Muscle layer of colon (tissue), 2 donors: ENCODE measurements around the gene AOPEP.
A peak's percentile ranks its signal among the peaks of the same experiment; 100 is the strongest.
"Not testable (repeated sequence)": the region's sequence is repeated elsewhere in the genome, so short reads cannot be mapped to it uniquely, and the experiment has no call there.

Source experiments
- H3K27ac ChIP-seq: one replicate; pipeline ENCODE4 v1.7.0; 2013; ENCODE audit warnings: low read depth, mild to moderate bottlenecking, low read length, moderate library complexity
- H3K27me3 ChIP-seq, 2 donors: one replicate each; pipeline ENCODE4 v1.7.0; 2013; ENCODE audit warnings: low read length in 2 of 2, mild to moderate bottlenecking in 2 of 2; ENCODE audit not compliant: insufficient read depth in 2 of 2, control insufficient read depth in 1 of 2
- H3K36me3 ChIP-seq: one replicate; pipeline ENCODE4 v1.7.0; 2013; ENCODE audit warnings: mild to moderate bottlenecking, low read length; ENCODE audit not compliant: insufficient read depth
- H3K4me1 ChIP-seq: one replicate; pipeline ENCODE4 v1.7.0; 2013; ENCODE audit warnings: mild to moderate bottlenecking, low read length; ENCODE audit not compliant: insufficient read depth
- H3K4me3 ChIP-seq, 2 donors: one replicate each; pipeline ENCODE4 v1.7.0; 2013; ENCODE audit warnings: low read length in 2 of 2, low read depth in 1 of 2, mild to moderate bottlenecking in 1 of 2, moderate library complexity in 1 of 2
- H3K9ac ChIP-seq: one replicate; pipeline ENCODE4 v1.7.0; 2013; ENCODE audit warnings: low read length
- H3K9me3 ChIP-seq: one replicate; pipeline ENCODE4 v1.7.0; 2013; ENCODE audit warnings: mild to moderate bottlenecking, low read length
- donor health status: abdominal sarcoma.
- donor health status: Adenocarcinoma of cecum.

Gene AOPEP

DNA sequence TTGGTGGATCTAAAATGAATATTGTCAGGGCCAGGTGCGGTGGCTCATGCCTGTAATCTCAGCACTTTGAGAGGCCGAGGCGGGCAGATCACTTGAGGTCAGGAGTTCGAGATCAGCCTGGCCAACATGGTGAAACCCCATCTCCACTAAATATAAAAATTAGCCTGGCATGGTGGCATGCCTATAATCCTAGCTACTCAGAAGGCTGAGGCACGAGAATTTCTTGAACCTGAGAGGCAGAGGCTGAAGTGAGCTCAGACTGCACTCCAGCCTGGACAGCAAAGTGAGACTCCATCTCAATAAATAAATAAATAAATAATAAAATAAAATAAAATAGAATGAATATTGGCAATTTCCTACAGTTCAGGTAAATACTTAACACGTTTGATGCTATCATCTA is 213.8 kb downstream of the AOPEP start:
- not testable (repeated sequence) for H3K27me3 ChIP-seq, H3K9me3 ChIP-seq, H3K36me3 ChIP-seq, H3K9ac ChIP-seq, H3K27ac ChIP-seq, H3K4me3 ChIP-seq
- H3K4me1 ChIP-seq: peaks cover 13% of the 10 kb centered on the region

DNA sequence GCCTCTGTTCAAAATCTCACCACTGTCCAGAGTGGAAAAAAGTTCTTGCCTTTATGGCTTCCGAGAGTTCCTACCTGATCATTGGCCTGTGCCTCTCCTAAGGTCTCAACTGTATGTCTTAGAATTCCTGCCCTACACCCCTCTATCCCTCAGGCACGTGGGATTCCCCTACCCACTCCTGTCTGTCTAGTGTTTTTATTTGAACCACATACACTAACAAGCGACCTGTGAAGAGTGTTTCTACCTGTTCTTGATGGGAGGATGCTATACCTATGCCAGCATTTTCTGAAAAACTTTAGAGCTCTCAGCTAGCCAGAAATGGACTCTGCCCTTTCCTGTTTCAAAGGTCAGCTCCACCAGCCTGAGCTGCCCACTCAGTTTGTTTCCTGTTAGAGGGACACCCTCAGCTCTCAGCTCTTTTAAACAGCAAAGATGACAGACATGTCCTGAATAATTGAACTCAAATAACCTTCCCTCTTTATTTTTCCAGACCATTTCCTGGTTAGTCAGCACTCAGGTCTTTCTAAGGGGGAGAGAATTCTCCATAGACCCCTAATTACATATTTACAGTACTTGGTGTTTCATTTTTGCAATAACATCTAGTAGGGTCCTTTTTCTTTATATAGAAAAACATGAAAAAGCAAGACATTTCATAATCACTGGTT is 214.8 kb downstream of the AOPEP start:
- Histone ChIP-seq H3K9me3 (no peaks in the 10 kb centered on the region), H3K27me3 (no peaks in the 10 kb centered on the region), H3K36me3 (no peaks in the 10 kb centered on the region), H3K9ac (no peak overlapping the region), H3K27ac (no peak overlapping the region), H3K4me1 (peaks cover 15% of the 10 kb centered on the region), H3K4me3 (no peak overlapping the region)

DNA sequence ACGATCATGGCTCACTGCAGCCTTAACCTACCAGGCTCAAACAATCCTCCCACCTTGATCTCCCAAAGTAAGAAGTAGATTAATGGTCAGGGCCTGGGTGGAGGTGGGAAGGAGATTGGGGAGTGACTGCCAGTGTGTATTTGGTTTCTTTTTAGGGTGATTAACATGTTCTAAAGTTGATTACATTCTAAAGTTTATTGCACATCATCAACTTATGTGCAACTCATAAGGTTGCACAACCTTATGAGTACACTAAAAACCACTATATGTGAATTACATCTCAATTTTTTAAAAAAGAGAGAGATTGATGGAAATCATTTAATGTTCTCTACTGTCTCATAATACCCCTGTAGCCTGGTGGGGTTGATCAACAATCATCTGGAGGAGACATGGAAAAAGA is 218.1 kb downstream of the AOPEP start:
- Histone ChIP-seq H3K36me3 (no peaks in the 10 kb centered on the region), H3K9ac (no peak overlapping the region), H3K4me1 (peaks cover 7% of the 10 kb centered on the region), H3K27ac (no peak overlapping the region), H3K9me3 (no peaks in the 10 kb centered on the region), H3K4me3 (no peak overlapping the region), H3K27me3 (no peaks in the 10 kb centered on the region)

DNA sequence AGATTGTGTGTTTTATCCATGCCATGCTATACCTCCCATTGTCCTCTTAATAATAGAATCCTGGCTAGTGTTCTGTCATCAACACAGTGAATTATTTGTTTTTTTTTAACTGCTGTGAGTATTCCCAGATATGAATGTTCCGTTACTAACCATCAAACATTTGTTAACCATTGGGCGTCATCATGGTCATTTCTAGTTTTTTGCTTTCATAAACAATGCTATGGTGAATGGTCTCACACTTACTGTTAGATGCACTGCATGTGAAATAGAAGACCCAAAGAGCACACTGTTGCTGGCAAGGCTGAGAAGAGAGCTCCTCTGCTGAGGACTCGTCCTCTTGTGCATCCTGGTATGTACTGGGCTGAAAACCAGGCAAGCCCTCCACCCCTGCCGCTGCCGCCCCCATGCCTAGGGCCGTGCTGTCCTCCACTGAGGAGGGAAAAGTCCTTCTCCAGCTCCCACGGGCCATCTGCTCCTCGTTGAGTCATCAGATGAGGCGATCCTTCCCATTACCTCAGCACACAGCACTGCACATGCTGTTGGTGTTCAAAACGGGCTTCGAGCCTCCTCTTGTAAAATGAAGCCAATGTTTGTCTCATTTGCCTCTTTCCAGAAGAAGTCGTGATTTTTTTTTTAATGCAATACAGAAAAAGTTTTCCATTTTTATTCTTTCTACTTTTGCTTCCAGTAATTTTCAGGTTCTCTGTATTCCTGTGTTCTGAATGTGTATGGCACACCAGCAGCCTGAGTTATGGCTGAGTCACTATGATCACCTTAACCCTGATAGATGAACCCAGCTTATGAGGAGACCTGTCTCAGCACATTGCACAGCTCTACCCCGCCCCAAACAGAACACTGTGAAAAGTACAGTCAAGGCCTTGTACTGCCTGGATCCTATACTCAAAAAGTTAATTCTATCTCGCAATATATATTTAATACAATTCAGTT is 219.0 kb downstream of the AOPEP start:
- H3K9ac ChIP-seq: no peak overlapping the region
- no peaks in the 10 kb centered on the region for H3K36me3 ChIP-seq
- H3K4me1 ChIP-seq: peaks cover 7% of the 10 kb centered on the region
- H3K4me3 ChIP-seq: no peak overlapping the region
- no peaks in the 10 kb centered on the region for H3K9me3 ChIP-seq
- H3K27me3 ChIP-seq: no peaks in the 10 kb centered on the region
- H3K27ac ChIP-seq: no peak overlapping the region

DNA sequence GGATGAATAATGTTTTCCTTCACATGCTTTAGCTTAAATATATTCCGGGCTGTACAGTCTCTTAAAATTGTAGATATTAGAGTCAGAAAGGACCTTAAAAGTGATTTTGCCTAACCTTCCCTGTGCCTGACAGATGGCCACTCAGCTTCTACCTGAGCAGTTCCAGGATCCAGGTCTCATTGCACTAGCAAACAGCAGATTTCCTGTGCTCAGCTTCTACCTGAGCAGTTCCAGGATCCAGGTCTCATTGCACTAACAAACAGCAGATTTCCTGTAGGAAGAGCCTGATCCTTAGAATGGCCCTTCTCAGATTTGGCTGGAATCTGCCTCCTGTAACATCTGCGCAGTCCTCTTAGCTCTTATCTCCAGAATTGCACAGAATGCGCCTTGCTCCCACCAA is 219.8 kb downstream of the AOPEP start:
- Histone ChIP-seq H3K9ac (no peak overlapping the region), H3K27me3 (no peaks in the 10 kb centered on the region), H3K4me3 (no peak overlapping the region), H3K36me3 (no peaks in the 10 kb centered on the region), H3K9me3 (no peaks in the 10 kb centered on the region), H3K27ac (no peak overlapping the region), H3K4me1 (peaks cover 13% of the 10 kb centered on the region)

DNA sequence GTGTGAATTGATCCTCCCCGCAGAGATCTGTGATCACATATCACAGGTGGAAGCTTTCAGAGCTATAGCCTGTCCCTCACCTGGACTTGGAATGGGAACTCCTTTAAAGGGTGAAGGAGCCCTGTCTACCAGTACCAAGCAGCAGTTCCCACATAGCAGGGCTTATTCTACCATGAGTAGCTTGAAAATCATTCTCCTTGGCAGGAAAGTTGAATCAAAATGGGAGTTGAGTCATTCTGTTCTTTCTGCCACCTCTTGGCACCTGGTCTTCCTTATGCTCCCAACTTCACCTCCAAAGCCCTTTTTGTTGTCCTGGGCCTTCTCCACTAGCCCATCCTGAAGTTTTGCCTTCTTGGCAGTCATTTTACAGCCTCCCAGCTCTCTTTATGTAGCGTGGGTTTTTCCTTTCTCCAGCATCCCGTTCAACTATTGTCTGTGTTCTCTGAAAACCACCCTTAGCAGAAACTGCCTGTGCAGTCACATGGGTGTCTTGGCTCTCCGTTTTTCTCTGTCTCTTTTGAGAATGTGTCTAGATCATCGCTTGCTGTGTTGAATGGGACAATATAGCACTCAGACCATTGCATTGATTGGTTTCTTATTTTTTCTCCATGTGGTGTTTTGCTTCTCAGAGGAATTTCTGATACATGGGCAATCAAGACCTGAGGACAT is 222.2 kb downstream of the AOPEP start:
- no peaks in the 10 kb centered on the region for H3K27me3 ChIP-seq
- no peaks in the 10 kb centered on the region for H3K36me3 ChIP-seq
- H3K4me1 ChIP-seq: peaks cover 26% of the 10 kb centered on the region
- no peak overlapping the region for H3K9ac ChIP-seq
- no peak overlapping the region for H3K27ac ChIP-seq
- H3K9me3 ChIP-seq: no peaks in the 10 kb centered on the region
- no peak overlapping the region for H3K4me3 ChIP-seq

DNA sequence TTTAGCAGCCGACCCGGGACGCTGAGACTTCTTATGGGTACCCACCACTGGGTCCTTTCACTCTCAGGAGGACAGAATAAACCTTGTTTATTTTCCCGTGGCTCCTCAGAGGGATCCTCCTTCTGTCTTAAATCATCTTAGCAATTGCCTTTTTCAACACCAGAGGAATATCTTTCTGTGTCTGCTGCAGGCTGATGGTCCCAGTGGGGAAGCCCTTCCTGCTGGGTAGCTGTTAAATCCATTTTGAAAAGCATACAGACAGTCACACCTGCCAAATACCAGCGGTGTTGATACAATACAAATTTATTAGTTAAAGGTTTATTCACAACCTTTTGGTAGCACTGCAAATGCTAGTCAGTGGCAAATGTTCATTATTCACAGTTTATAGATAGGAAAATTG is 222.9 kb downstream of the AOPEP start:
- Histone ChIP-seq H3K4me3 (no peak overlapping the region), H3K9me3 (no peaks in the 10 kb centered on the region), H3K36me3 (no peaks in the 10 kb centered on the region), H3K4me1 (peaks cover 26% of the 10 kb centered on the region), H3K9ac (no peak overlapping the region), H3K27me3 (no peaks in the 10 kb centered on the region), H3K27ac (no peak overlapping the region)

DNA sequence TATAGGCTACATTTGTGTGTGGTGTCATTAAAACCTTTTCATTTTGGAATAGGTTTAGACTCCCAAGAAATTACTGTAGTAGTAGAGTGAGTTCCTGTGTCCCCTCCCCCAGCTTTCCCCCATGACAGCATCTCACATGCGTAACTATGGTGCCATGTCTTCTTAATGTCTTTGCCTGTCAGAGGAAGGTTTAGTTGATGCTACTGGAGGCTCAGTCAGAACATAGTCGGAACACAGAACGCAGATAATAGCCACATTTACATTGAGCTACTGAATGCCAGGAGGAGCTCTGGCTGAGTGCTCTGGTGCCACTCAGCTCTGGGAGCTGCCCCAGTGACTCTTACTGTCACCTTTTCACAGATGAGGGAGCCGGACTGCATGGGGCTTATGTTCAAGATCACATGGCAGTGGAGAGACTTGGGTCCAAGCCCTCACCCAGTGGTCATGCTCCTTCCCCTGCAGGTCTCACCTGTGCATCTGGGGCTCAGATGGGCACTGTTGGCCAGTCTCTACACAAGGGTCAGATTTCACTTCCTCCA is 223.6 kb downstream of the AOPEP start:
- no peaks in the 10 kb centered on the region for H3K9me3 ChIP-seq
- H3K36me3 ChIP-seq: no peaks in the 10 kb centered on the region
- no peak overlapping the region for H3K27ac ChIP-seq
- H3K27me3 ChIP-seq: no peaks in the 10 kb centered on the region
- H3K4me1 ChIP-seq: peaks cover 22% of the 10 kb centered on the region
- H3K4me3 ChIP-seq: no peak overlapping the region
- no peak overlapping the region for H3K9ac ChIP-seq

DNA sequence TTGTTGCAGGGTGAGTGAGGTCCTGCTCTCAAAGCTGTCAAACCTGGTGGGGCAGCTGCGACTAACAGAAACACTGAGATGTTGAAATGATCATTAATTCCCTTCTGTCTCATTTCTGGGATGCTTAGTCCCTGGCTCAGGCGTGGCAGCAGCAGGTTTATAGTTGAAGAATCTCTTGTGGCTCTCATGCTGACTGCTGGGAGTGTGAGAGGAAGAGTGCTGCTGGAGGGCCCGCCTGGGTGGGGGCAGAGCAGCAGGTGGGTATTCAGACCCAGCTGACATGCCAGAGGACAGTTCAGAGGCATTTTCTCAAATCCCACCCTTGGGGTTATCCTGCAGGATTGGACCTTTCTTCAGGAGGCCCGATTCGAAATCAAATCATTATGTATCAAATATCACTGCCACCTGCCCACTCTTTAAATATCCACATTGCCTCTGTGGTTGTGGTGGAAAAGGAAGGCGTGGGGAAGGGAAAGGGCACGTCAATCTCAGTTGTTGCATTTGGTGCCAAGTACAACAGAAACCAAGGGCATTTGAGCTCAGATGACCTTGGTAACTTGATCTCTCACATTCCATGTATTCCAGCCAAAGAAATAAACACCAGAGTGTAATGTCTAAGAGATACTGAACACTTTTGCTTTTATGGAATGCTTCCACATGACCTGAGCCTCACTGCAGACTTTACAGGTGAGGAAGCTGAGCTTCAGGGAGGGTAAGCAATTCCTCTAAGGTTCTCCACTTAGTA is 224.3 kb downstream of the AOPEP start:
- H3K4me1 ChIP-seq: peaks cover 18% of the 10 kb centered on the region
- no peak overlapping the region for H3K4me3 ChIP-seq
- H3K27ac ChIP-seq: no peak overlapping the region
- H3K9ac ChIP-seq: no peak overlapping the region
- H3K36me3 ChIP-seq: no peaks in the 10 kb centered on the region
- no peaks in the 10 kb centered on the region for H3K9me3 ChIP-seq
- H3K27me3 ChIP-seq: no peaks in the 10 kb centered on the region

DNA sequence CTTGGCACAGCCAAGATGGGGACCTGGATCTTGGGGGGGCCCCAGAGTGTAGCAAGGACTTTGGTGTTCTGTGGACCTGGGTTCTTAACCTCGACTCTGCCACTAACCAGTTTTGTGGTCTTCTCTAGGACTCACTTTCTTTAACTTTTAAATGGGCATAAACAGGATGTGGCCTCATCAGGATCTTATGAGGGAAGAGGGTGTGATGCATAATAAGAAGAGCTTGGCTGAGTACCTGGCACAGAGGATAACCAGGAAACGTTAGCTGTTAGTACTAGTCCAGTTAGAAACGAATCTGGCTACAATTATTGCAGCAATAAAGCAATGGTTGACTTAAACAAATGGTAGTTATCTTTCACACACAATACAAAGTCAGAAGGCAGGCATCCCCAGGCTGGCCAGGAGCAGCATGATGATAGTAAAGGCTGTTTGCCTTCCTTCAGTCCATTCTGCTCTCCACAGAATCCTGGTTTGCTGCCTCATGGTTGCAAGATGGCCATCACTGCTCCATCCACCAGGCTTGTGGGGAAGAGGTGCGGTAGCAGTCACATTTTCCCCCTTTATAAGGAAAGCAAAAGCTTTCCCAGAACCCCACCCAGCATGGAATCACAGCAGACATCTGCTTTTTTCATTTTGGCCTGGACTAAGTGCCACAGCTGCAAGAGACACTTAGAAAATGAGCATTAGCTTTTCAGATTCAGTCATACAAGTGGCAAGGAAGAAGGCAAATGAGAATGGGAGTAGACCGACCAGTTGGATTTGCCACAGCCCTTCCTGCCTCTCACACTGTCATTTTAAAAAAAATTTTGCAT is 225.0 kb downstream of the AOPEP start:
- Histone ChIP-seq H3K4me3 (no peak overlapping the region), H3K27ac (peak overlapping the region; percentile 14), H3K27me3 (no peaks in the 10 kb centered on the region), H3K9me3 (no peaks in the 10 kb centered on the region), H3K9ac (no peak overlapping the region), H3K4me1 (peaks cover 18% of the 10 kb centered on the region), H3K36me3 (no peaks in the 10 kb centered on the region)
